ENCODE results near the gene GRID2IP. TPM values are rescaled to one million over a fixed set of nuclear protein-coding genes. Genes with fewer than 3 reads are reported as not detected.

Gene GRID2IP
- polyA plus RNA-seq, 6 donors from 2014 or later: 0.08 to 0.17 TPM; not detected in 4

DNA sequence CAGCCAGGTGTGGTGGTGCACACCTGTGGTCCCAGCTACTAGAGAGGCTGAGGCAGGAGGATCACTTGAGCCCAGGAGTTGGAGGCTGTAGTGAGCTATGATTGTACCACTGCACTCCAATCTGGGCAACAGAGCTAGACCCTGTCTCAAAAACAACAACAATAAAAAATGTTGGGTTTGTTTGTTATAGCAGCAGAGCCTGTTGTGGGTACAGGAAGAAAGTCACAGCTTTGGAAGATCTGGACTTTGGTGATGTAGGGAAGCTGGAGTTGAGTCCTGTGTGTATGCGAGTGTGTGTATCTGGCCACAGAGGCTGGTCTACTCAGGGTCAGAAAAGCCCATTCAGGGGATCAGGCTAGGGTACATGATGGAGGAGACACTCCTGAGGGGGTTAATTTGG lies 3.9 kb downstream of the GRID2IP start:
- no peak for DNase-seq
- no peaks in the 10 kb centered on the region for H3K9me3 Mint-ChIP-seq
- H3K27ac Mint-ChIP-seq: peak overlapping the region in 2 of 6 donors; percentile 53 to 89
- H3K36me3 Mint-ChIP-seq: no peaks in the 10 kb centered on the region
- H3K4me3 Mint-ChIP-seq: no peak overlapping the region
- peaks cover 11 to 13% (median 12%) of the 10 kb centered on the region in 3 donors for H3K4me1 Mint-ChIP-seq
- H3K27me3 Mint-ChIP-seq: peaks cover 0 to 5% (median 0%) of the 10 kb centered on the region in 3 donors
- ATAC-seq (ENCODE audit: low read depth in 2 of 2): no peak

DNA sequence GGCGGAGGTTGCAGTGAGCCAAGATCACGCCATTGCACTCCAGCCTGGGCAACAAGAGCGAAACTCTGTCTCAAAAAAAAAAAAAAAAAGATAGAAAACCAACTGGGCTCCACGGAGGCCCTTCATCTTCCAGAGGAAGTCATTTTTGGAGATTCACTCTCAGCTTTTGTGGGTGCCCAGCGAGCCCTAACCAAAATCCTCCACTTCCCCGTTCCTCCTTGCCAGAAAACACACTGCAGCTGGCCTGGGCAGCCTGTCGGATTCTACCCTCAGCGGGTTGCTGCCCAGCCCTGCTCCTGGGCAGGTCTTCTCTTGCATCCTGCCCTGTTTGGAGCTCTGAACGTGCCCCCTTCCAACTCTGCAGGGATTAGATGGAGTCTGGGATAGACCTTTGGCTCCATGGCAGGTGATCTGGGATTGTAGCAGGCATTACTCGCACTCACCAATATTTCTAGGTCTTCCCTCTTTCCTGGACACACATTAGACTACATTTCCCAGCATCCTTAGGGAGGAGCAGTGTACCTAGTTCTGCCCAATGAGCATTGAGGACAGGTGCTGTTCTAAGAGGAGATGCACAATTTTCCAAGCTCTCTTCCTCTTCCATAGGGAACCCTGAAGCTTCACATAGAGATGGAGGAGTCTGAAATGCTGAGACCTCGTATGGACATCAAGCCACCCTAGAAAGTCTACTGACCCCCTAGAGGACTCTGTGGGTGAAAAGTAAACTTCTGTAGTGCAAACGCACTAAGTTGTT lies 4.6 kb downstream of the GRID2IP start:
- H3K4me3 Mint-ChIP-seq: peak overlapping the region in 2 of 8 donors; percentile 11 to 26
- peaks cover 11 to 13% (median 12%) of the 10 kb centered on the region in 3 donors for H3K4me1 Mint-ChIP-seq
- H3K36me3 Mint-ChIP-seq: no peaks in the 10 kb centered on the region
- no peaks in the 10 kb centered on the region for H3K9me3 Mint-ChIP-seq
- H3K27ac Mint-ChIP-seq: peak overlapping the region in 1 of 6 donors; percentile 89
- peaks cover 0 to 5% (median 0%) of the 10 kb centered on the region in 3 donors for H3K27me3 Mint-ChIP-seq
- no peak for ATAC-seq (ENCODE audit: low read depth in 2 of 2)
- DNase-seq: no peak

DNA sequence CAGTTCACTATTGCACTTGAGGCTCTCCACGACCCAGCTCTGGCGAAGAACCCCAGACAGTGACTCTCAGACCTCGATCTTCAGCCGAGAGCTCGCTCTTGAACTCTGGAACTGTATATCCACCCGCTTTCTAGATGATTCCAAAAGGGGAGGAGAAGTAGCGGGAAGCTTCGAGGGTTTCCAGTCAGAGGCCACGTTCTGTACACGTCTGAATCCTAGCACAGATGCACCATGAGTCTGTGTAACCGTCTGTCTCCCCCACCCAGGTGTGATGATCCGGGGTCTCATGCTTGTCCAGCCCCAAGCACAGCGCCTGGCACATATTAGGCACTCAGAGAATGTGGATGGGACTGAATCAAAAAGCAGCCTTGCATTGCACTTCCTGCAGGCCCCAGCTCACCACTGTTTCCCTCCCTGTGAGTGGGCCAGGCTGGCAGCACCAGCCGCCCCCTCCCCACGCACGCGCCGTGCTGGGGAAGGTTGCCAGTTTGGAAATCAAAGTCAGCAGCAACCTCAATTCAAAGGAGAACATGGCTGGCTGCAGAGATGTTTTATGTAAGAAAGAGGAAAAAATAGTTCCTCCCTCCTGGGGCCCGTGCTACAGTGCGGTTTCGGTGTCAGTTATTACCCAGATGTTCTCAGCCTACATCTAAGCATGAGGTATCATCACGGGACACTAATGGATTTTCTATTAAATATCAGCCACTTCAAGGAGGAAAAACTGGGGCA lies 5.7 kb downstream of the GRID2IP start:
- Mint-ChIP-seq H3K4me3 (peak overlapping the region in 1 of 8 donors; percentile 66), H3K36me3 (no peaks in the 10 kb centered on the region), H3K27me3 (peaks cover 0 to 5% (median 0%) of the 10 kb centered on the region in 3 donors), H3K27ac (peak overlapping the region in 1 of 6 donors; percentile 94), H3K9me3 (no peaks in the 10 kb centered on the region), H3K4me1 (peaks cover 11 to 13% (median 12%) of the 10 kb centered on the region in 3 donors)
- DNase-seq (no peak), ATAC-seq (ENCODE audit: low read depth in 2 of 2) (peak; percentile 46 to 47)

DNA sequence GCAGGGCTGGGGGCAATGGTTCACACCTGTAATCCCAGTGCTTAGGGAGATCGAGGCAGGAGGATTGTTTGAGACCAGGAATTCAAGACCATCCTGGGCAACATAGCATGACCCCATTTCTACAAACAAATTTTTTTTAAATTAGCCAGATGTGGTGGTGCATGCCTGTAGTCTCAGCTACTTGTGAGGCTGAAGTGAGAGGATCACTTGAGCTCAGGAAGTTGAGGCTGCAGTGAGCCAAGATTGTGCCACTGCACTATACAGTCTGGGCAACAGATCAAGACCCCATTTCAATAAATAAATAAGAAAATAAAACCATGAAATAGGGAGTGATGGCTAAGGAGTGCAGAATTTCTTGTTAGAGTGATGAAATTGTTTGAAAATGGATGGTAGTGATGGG lies 8.9 kb downstream of the GRID2IP start:
- peaks cover 0 to 19% (median 9%) of the 10 kb centered on the region in 3 donors for H3K27me3 Mint-ChIP-seq

DNA sequence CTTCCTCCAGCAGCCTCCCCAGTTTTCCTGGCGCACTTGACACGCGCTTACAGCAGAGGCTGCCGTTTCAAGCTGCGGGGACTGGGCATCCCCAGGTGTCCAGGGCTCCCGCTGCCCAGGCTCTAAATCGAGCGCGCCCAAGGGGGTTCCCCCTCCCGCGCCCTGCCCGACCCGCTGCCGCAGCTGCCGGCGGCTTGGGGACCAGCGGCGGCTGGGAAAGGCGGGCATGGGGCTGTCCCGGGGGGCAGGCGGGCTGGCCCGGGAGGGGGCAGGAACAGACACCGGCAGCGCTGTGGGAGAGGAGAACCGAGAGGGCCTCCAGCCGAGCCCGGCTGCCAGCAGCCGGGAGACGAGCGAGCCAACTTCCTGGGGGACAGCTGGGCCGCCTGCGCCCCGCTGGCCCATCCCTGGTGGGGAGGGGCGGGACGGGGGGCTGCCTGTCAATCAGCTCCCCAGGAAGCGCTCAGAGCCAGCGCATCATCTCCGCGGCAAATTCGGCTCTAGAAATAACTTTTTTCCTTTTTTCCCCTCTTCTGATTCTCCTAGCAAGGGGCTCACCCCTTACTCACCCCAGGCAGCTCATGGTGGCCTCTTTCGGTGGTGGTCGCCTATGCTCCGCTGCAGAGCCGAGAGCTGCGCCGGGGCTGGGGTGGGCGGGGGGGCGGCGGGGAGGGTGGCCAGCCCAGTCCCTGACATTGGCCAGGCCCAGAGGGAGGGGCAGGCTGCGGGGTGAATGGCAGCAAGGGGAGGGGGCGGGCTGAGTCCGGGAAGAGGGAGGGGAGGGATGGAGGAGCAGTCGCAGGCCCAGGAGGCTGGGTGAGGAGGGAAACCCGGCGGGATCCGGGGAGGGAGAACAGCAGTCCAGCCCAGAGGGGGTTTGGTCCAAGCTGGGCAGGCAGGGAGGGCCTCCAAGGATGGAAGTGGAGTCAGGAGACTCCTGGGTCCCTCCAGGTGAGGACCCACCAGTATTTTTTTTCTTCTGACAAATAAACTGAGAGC lies 14.7 kb downstream of the GRID2IP start:
- H3K36me3 Mint-ChIP-seq: no peaks in the 10 kb centered on the region
- H3K4me3 Mint-ChIP-seq: peak overlapping the region in 6 of 8 donors; percentile 21 to 61 (median 36)
- peaks cover 1 to 3% (median 3%) of the 10 kb centered on the region in 3 donors for H3K4me1 Mint-ChIP-seq
- ATAC-seq (ENCODE audit: low read depth in 2 of 2) (peak; percentile 48 to 67), DNase-seq (no peak)
- peaks cover 0 to 17% (median 15%) of the 10 kb centered on the region in 3 donors for H3K27me3 Mint-ChIP-seq
- H3K27ac Mint-ChIP-seq: no peak overlapping the region
- H3K9me3 Mint-ChIP-seq: no peaks in the 10 kb centered on the region

More for the DNA sequence above, 8.9 kb downstream of the GRID2IP start:
- peak overlapping the region in 1 of 6 donors; percentile 44 for H3K27ac Mint-ChIP-seq
- H3K4me3 Mint-ChIP-seq: no peak overlapping the region
- ATAC-seq (ENCODE audit: low read depth in 2 of 2): no peak
- no peaks in the 10 kb centered on the region for H3K36me3 Mint-ChIP-seq
- no peak for DNase-seq
- H3K4me1 Mint-ChIP-seq: peaks cover 11 to 13% (median 12%) of the 10 kb centered on the region in 3 donors
- H3K9me3 Mint-ChIP-seq: no peaks in the 10 kb centered on the region

DNA sequence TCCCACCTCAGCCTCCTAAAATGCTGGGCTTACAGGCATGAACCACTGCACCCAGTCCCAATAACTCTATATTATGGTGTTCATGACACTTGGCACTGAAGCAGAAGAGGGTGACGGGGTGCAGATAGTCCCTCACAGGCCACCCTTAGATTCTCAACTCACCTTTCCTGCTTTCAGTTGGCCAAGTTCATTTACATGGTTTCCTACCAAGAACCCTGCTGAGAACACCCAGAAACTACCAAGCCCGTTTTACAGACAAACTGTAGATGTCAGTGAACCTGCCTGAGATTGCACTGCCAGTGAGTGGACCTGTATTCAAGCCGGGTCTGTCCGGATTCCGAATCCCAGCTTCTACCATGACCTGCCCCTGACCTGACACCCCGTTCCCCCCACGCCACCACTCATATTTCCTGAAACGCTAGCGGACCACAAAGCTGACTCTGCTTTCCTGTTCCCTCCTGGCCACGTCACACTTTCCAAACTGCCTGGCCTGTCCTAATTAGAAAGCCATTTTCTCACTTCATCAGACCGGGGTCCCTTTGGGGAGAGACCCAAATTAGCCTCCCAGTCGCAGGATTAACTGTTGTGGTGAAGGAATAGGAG lies 17.3 kb downstream of the GRID2IP start:
- H3K4me1 Mint-ChIP-seq: peaks cover 9 to 25% (median 17%) of the 10 kb centered on the region in 3 donors
- H3K27me3 Mint-ChIP-seq: peaks cover 0 to 19% (median 16%) of the 10 kb centered on the region in 3 donors
- DNase-seq (no peak), ATAC-seq (ENCODE audit: low read depth in 2 of 2) (no peak)
- H3K9me3 Mint-ChIP-seq: no peaks in the 10 kb centered on the region
- no peaks in the 10 kb centered on the region for H3K36me3 Mint-ChIP-seq
- peak overlapping the region in 4 of 8 donors; percentile 13 to 53 (median 32) for H3K4me3 Mint-ChIP-seq
- peak overlapping the region in 3 of 6 donors; percentile 47 to 74 (median 67) for H3K27ac Mint-ChIP-seq

DNA sequence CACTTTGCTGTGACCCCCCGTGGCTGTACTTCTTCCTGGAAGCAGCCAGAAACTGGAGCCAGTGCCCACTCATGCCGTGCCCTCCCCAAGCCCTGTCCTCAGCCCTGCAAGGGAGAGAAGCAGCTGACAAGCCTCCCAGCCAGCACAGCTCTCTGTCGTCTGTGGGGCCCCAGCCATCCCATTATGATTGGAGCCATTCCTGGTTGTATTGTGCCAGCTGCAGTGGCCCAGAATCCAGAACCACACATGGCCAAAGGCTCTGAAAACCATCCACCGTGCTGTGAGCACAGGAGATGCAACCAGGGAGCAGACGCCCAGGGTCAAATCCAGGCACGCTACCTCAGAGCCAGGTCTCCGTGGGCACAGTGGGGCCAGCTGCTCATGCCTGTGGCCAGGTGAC lies 18.7 kb downstream of the GRID2IP start:
- Mint-ChIP-seq H3K36me3 (no peaks in the 10 kb centered on the region), H3K4me3 (peak overlapping the region; percentile 24 to 91 (median 68)), H3K27ac (no peak overlapping the region), H3K4me1 (peaks cover 10 to 25% (median 20%) of the 10 kb centered on the region in 3 donors), H3K9me3 (no peaks in the 10 kb centered on the region), H3K27me3 (peaks cover 0 to 12% (median 7%) of the 10 kb centered on the region in 3 donors)
- ATAC-seq (ENCODE audit: low read depth in 2 of 2) (no peak), DNase-seq (no peak)

DNA sequence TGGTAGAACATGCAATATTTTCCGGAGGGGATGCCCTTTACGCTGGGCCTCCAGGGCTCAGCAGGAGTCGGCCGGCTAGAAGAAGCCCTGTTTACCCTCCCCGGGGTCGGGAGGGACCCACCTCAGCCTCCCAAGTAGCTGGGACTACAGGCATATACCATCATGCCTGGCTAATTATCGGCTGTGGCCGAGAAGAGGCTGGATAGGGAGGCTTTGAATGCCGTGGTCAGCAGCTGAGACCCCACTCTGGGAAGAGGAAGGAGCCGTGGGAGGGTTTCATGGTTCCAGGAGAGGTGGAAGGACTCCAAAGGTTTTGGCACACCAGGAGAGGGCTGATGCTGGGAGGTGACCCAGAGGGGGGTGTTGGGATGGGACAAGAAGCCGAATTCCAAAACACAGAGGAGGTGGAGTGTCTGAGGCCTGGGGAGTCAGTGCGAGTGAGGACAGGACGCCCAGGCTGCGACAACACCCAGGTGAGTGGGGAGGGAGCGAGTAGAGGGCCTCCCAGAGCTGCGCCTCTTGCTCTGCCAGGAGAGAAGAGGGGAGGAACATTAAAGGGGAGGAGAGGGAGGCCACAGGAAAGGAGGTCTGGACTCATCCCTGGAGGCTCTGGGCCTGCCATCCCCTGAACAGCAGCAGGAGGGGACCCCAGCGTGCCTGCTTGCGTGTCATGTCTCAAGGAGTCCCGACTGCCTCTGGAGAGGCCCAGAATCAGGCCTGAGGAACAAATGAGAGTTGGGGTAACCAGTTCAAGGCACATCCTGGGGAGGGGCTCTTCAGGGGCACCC lies 19.6 kb downstream of the GRID2IP start:
- DNase-seq (no peak), ATAC-seq (ENCODE audit: low read depth in 2 of 2) (no peak)
- peak overlapping the region; percentile 89 to 94 (median 90) for H3K4me3 Mint-ChIP-seq
- H3K27me3 Mint-ChIP-seq: peaks cover 0 to 20% (median 16%) of the 10 kb centered on the region in 3 donors
- no peaks in the 10 kb centered on the region for H3K9me3 Mint-ChIP-seq
- H3K4me1 Mint-ChIP-seq: peaks cover 18 to 33% (median 28%) of the 10 kb centered on the region in 3 donors
- H3K27ac Mint-ChIP-seq: peak overlapping the region in 2 of 6 donors; percentile 49 to 80
- H3K36me3 Mint-ChIP-seq: no peaks in the 10 kb centered on the region

DNA sequence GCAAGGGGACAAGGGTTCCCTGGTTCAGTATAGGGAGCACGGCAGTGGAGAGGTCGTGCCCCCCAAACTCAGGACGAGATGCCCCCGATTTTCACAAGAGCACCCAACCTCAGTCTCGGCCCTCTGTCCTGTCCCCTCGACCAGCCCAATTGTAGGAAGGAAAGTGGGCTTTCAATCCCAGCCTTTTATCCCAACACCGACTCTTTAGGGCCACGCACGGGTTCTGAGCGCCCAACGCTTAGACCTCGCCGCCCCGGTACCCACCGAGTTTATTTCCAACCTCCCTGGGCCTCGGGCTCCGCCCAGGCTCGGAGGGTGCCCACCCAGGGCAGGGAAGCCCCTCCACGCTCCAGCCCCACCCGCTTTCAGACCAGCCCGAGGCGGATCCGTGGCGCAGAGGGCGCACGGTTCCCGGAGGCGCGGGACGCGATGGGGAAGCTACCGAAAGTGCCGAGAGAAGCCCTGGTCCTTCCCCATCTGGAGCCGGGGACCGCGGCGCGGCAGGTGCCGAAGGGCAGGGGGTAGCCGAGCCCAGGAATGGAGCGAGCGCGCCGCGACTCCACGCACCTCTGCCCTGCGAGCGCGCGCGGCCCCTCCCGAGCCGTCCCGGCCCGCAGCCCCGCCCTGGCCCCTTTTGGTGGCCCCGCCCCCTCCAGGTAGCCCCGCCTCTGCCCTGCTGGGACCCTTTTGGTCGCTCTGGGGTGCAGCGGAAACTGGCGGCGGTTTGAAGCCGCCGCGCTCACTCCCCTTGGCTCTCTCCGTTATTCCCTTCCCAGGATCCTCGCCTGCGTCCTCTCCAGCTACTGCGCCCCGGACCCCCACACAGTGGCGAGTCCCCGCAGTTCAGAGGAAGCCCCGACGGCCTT lies 20.4 kb downstream of the GRID2IP start:
- Mint-ChIP-seq H3K4me1 (peaks cover 18 to 35% (median 31%) of the 10 kb centered on the region in 3 donors), H3K4me3 (peak overlapping the region; percentile 89 to 94 (median 90)), H3K27me3 (peaks cover 0 to 20% (median 16%) of the 10 kb centered on the region in 3 donors), H3K27ac (peak overlapping the region in 4 of 6 donors; percentile 49 to 70 (median 62)), H3K9me3 (no peaks in the 10 kb centered on the region), H3K36me3 (no peaks in the 10 kb centered on the region)
- ATAC-seq (ENCODE audit: low read depth in 2 of 2) (peak; percentile 78 to 80), DNase-seq (peak; percentile 55)

DNA sequence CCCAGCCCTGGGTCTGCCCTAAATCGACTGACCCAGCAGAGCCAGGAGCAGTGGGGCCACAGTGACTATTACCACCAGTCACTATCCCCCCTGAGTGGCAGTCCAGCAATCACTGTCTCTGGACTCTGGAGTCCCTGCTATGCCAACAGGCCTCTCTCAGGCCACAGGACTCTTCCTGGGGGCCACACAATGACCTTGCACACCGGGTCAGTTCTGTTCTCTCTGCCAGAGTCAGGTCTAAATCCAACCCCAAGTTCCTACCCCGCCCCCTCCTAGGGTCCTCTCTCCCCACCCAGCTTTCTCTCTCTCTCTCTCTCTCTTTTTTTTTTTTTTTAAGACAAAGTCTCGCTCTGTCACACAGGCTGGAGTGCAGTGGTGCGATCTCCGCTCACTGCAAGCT lies 21.6 kb downstream of the GRID2IP start:
- Mint-ChIP-seq H3K27me3 (peaks cover 0 to 16% (median 12%) of the 10 kb centered on the region in 3 donors), H3K27ac (no peak overlapping the region), H3K9me3 (no peaks in the 10 kb centered on the region), H3K4me1 (peaks cover 18 to 35% (median 31%) of the 10 kb centered on the region in 3 donors), H3K4me3 (peak overlapping the region; percentile 70 to 94 (median 90)), H3K36me3 (no peaks in the 10 kb centered on the region)
- DNase-seq: no peak
- no peak for ATAC-seq (ENCODE audit: low read depth in 2 of 2)
